MV-4-11 (cell line): Measurements from ENCODE around the gene PRPF4.
"Not testable (repeated sequence)": the region's sequence is repeated elsewhere in the genome, so short reads cannot be mapped to it uniquely, and the experiment has no call there.

Experiments used
- DNase-seq: peaks from one replicate; lab custom pipeline; 2025; lab: John Stamatoyannopoulos, UW

Gene PRPF4

GRCh38 chr9:113275157-113276131 is at the start of gene PRPF4, which contains the start of gene CDC26:
PRPF4 (plus strand) TSS chr9:113275658; CDS start chr9:113275744, 86 bp downstream.
CDC26 (minus strand) TSS chr9:113275572; CDS start chr9:113272507, 3,065 bp downstream.
- peak; percentile 96 for DNase-seq

DNA sequence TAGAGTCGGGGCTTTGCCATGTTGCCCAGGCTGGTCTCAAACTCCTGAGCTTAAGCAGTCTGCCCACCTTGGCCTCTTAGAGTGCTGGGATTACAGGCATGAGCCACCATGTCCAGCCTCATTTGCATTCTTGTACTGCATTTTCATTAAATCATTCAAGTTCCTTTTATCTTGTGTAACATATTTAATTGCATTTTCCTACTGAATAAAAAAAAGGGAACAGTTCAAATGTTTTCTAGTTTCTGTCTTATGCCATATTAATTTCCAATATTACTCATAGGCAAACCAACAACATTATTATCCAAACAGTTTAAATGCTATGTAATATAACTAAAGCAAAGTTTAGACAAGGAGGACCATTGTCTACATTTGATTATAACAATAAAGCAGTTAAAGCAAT is 48.0 kb upstream of the PRPF4 start:
- DNase-seq, result no peak

DNA sequence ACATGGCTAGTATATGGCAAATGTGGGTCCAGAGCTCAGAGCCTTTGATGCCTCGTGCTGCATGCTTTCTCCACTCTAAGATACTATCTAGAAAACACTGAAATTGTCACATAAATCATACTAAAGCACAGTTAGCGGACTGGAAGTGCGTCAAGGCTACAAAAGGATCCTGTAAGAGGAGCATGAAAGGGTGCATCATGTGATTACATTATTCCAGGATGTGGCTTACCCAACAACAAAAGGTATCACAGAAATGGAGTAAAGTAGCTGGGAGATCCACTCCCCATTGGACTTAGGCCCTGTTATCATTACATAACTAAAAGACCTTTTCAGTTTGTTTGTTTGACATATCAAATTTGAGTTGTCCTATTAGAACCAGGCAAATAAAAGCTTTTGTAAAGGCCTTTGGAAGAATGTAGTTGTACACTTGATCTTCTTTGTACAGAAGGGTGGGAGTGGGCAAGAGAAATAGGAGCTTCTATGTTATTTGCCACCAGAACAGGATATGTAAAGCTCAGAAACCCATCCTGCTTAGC is 47.3 kb upstream of the PRPF4 start:
- DNase-seq, result no peak

GRCh38 chr9:113231701-113232100 is 43.8 kb upstream of the PRPF4 start:
- no peak for DNase-seq

GRCh38 chr9:113235701-113236255 is 39.7 kb upstream of the PRPF4 start:
- not testable (repeated sequence) for DNase-seq

- DNase-seq, result no peak
These were observed 38.4 kb upstream of the PRPF4 start for GRCh38 chr9:113237026-113237425.

DNA sequence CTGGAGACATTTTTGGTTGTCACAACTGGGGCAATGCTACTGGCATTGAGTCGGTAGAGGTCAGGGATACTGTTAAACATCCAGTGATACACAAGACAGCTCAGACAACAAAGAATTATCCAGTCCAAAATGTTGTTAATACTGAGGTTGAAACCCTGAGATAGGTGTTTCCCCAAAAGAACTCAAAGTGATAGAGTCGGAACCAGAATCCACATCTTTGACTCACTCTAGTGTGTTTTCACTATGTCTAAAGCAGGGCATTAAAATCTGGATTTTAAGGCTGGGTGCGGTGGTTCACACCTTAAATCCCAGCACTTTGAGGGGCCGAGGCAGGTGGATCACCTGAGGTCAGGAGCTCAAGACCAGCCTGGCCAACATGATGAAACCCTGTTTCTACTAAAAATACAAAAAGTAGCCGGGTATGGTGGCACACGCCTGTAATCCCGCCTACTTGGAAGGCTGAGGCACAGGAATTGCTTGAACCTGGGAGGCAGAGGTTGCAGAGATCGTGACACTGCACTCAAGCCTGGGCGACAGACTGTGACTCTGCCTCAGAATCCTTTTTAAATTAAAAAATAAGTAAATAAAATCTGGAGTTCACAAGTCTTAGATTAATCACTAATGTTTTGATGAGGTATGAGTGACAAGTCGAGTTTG is 37.1 kb upstream of the PRPF4 start:
- DNase-seq, result no peak

DNA sequence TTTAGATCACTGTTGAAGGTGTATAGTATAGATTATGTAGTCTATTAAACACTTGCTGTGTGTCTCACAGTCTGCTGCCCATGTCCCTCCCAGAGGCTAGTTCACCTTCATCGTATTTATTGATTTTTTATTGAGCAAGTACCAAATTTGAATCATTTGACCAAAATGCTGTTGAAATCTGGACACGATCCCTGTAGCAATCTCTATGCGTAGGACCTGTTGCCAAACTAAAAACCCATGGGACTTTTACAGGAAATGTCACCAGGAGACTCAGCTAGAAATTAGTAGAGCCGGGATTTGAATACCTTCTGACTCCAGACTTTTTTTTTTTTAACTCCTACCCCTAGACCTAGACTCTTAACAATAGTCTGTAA is 36.6 kb upstream of the PRPF4 start:
- no peak for DNase-seq

- no peak for DNase-seq
These were observed 34.3 kb upstream of the PRPF4 start for GRCh38 chr9:113241161-113241560.

DNA sequence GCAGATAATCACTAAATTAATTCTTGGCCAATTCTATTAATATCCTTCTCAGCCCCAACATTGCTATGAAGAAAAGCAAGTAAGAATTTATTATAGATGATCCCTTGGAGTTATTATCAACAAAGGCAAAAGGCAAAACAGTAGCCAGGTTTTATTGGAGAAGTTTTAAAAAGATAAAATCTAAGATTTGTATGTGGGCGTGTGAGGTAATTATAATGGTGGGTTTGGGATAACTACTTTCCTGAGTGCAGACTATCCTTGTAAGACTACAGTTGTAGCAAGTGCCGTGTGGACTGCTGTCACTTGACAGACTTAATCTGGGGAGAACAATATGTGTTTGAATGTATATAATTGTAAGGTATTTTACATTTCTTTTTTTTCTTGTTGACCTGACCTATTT is 30.9 kb upstream of the PRPF4 start:
- DNase-seq, result no peak

DNA sequence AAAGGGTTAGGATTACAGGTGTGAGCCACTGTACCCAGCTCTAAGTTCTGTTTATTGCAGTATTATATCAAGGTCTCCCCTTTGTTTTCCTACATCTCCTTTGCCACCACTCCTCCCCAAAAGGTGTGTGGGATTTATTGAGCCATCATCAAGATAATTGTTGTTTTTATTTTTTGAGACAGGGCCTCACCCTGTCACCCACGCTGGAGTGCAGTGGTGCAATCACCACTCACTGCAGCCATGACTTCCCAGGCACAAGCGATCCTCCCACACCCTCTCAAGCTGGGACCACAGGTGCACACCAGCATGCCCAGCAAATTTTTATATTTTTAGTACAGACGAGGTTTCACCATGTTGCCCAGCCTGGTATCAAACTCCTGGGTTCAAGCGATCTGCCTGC is 29.6 kb upstream of the PRPF4 start:
- DNase-seq, result no peak

- peak; percentile 65 for DNase-seq
These were observed 28.5 kb upstream of the PRPF4 start for GRCh38 chr9:113246928-113247327.

DNA sequence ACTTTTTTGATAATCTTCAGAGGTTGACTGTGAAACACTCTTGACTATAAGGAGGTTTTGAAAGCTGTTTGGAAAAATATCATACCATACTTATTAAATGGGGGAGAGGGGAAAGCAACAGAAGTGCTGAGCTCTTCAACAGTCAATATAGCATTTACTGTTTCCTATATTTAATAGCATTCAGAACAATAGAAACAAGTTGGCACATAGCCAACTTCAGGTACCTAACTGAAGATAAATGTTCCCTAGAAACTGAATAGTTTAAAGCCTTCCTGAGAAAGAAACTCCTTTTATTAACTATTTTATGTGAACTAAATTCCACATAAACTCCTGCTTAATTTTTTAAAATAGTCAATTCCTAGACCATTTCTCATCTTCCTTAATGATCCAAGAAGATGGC is 27.8 kb upstream of the PRPF4 start:
- no peak for DNase-seq

DNA sequence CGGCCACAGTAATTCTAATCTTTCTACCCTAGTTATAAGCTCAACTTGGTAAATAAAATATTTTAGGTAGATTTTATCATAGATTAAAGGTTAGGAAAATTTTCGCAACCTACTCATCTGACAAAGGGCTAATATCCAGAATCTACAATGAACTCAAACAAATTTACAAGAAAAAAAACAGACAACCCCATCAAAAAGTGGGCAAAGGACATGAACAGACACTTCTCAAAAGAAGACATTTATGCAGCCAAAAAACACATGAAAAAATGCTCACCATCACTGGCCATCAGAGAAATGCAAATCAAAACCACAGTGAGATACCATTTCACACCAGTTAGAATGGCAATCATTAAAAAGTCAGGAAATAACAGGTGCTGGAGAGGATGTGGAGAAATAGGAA is 25.8 kb upstream of the PRPF4 start:
- not testable (repeated sequence) for DNase-seq

GRCh38 chr9:113250807-113251206 is 24.7 kb upstream of the PRPF4 start:
- DNase-seq, result no peak

DNA sequence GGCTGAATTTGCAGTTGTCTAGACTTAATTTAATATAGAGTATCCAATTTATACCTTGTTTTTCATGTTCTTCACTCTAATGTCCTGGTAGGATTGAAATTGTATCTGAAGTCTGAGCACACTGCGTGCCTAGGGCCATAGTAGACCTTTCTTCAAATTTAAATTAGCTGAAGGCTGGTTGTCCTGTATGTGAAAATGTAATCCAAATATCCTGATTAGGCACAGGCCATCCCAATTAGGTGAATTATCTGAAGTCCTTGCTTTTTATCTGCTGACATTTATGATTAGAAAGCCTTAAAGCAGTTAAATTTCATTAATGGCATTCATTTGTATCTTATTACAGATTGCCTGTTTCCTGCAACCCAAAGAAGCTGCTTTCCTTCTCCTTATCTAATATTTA is 20.5 kb upstream of the PRPF4 start:
- no peak for DNase-seq

DNA sequence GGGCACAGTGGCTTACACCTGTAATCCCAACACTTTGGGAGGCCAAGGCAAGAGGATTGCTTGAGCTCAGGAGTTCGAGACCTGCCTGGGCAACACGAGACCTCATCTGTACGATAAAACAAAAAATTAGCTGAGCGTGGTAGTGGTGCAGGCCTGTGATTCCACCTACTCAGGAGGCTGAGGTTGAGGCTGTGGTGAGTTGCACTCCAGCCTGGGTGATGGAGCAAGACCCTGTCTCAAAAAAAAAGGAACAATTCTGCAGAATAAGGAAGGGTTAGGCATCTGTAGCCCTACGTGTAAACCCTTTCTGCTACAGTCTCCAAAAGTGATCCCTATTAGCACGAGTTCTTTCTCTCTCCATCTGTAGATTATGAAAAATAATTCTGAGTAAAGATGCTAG is 20.0 kb upstream of the PRPF4 start:
- DNase-seq, result peak; percentile 68

DNA sequence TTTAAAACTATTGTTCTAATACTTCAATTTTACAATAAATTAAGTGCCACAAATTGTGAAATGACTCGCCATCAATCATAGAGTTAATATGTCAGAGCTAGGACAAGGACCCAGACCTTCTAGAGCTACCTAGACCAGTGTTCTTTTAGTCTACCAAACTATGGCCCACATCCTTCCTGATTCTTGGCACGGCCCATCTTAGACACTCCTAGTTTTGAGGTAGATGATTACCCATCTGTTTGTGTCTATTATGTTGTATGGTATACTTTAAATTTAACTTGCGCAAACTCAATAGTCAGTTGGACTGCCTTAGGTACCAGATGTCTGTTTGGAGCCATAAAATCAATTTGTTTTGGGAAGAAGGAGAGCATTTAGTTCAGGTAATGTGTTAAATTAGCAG is 17.6 kb upstream of the PRPF4 start:
- DNase-seq, result no peak

DNA sequence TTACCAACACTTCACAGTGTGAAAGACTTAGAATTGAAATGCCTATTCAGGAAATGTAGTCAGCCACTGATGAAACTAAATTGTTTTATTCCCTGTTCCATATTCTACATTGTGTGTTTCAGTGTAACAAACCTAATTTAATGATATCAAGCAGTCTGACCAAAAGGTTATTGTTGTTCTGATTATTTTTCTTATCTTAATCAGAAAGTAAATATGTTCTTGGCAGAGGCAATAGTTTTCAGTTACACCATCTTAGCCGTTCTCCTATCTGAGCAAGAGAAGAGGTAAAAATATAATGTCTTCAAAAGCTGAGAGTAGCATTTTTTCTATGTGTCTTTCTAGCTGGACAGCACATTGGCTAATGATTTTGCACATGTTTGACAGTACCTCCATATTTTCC is 17.2 kb upstream of the PRPF4 start:
- no peak for DNase-seq

DNA sequence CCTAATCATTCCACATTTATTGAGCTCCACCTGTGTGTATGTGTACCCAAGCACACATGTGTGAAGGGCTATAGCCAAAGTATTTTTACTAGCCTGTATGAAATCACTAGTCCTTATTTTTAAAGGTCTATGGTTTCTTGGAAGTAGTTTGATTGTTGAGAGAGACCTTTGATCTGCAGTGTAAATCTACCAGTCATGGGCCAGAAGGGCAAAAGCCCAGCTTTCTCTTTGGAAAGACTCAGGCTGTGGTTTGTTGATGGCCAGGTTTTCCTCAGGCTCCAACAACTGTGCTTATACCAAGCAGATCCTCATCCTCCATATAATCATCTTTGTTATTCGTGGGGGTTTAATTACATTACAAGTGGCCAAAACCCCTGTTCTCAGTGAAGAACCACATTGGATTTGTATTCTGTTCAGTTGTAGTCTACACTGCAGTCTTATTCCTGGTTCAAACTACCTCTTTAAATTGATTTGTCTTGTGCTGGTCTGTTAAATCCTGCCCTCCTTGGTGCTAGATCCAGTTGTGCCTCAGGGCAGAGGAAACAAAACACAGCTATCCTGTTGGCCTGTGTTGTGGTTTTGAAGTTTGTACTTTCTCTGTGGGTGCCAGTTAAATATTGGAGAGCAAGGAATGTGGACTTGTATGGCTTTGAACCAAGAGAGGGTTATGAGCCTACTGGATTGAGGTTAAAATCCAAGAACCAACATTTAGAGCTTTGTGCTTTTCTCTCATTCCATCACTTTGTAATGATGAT is 13.4 kb upstream of the PRPF4 start:
- no peak for DNase-seq

GRCh38 chr9:113266174-113266573 is 9.3 kb upstream of the PRPF4 start:
- DNase-seq, result no peak
